OCI-M1 (cell line): ENCODE data around the gene RGMB.

ENCODE experiments used
- DNase-seq: peaks from one replicate; lab custom pipeline; 2025; lab: John Stamatoyannopoulos, UW

Gene RGMB

GRCh38 chr5:98827588-98828284 lies 54.3 kb downstream of the RGMB start:
- DNase-seq = no peak

- no peak for DNase-seq
Observed at GRCh38 chr5:98836175-98836574, 62.7 kb downstream of the RGMB start.

DNA sequence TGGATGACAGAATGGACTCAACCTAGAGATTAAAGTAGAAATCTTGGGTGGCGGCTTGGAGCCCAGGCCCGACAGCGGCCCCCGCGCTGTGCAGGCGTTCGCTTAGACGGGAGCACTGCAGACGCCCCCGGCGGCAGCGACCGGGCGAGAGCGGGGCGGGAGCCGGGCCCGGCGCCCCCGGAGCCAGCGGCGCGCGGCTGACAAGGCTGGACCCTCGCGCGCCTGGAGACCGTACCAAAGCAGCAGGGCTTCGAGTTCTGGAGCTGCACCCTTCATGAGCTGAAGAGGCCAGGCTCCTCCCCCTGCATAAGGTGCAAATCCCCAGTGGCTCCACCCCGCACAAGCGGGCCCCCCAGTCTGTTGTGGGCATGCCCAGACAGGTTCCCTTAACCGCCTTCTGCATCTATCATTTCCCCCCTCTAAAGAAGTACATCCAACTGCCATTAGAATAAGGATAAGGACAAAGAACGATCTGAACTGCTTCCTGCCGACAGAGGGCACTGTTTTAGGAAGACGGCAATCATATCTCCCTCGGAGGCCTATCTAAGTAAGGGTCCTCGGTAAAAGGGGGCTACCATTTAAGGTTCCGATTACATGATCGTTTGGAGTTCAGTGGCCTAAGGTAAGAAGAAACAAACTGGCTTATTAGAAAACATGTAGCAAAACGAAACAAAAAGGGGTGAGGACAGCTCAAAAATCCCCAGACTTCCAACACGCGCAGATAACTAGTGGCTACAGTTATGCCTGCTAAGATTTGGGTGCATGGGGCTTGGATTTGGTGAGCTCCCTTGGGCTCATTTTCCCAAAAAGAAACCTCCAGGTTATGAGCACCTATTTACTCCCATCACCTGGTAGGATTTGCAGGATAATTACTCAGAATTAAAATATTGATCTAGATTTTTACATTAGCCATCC lies 66.3 kb downstream of the RGMB start:
- DNase-seq = peak; percentile 13

- no peak for DNase-seq
Observed at GRCh38 chr5:98840946-98841345, 67.5 kb downstream of the RGMB start.

DNA sequence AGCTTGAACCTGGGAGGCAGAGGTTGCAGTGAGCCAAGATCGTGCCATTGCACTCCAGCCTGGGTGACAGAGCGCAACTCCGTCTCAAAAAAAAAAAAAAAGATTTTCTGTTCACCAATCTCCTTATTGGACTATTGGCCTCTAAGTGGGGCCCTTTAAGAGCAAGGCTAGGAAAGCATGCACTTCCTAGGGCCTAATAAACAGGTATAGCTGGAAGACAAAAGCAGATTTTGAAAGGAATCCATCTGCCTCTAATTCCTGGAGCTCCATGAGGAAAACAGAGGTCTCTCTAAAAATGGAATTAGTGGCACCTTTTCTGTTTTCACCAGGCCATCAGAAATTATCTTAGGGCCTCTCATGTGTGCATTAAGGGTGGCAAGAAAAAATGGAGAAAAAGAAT lies 70.0 kb downstream of the RGMB start:
- no peak for DNase-seq

DNA sequence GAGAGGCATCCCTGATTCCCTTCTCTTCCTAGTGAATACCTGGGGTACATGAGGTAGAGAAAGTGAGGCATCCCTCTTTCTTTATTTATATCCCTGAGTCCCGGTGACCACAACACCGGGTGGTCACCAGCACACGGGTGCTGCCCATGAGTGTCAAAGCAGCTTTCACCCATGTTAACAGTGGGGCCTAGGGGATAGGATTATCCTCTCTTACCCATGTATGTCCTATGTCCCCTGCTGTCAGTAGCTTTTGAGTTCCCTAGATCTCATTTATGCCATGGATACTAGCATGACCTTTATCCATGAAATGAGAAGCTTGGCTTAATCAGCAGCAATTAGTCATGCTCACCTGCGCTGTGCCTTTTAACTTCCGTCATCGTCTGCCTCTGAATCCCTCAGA lies 71.4 kb downstream of the RGMB start:
- no peak for DNase-seq

DNA sequence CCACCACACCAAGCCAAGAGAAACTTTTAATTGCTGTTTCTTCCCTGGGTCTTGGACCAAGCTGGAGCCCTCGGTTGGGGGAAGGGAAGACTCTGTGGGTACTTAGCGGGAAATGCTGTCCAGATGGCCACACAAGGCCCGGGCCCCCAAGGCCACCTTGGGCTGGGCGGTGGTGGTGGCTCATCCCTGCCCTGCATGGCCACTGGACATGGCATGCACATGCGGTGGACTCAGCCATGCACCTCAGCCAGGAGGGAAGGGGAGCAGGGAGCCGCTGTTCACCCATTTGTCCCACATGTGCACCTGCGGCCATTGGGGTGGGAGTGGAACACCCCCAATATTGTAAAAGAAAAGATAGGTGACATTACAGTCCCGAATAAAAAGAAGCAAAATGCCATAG lies 72.4 kb downstream of the RGMB start:
- no peak for DNase-seq
